ENCODE results near the gene MYCBP2. TPM values are rescaled to one million over a fixed set of nuclear protein-coding genes. Genes with fewer than 3 reads are reported as not detected.

Gene MYCBP2
- polyA plus RNA-seq, 1 of the 3 experiments (the other 2 are of a cell fraction), result 18.5 TPM

DNA sequence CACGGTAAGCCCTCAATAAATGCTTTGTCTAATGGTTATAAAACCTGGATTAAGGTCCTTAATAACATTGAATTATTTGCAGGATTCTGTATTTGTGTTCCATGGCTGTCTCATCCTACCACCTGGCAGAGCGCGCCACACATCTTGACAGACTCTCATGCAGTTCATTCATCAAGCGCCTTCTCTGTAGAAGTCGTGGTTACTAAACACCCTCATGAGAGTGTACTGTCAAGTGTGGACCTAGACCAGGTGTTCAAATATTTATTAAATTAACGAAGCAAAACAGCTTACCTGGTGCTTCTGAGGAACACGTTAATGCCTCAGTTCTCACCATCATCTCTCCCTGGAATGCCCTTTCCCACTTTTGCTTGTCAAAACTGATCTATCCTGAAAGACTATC, 286.8 kb downstream of the MYCBP2 start (continued):
- TF ChIP-seq, protein P1, sequence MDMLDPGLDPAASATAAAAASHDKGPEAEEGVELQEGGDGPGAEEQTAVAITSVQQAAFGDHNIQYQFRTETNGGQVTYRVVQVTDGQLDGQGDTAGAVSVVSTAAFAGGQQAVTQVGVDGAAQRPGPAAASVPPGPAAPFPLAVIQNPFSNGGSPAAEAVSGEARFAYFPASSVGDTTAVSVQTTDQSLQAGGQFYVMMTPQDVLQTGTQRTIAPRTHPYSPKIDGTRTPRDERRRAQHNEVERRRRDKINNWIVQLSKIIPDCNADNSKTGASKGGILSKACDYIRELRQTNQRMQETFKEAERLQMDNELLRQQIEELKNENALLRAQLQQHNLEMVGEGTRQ (IDR thresholded peaks at IDR 0.05; ENCODE audit: borderline replicate concordance, low read depth, low read length), result no peak
- TF ChIP-seq EZH2phosphoT487 (IDR thresholded peaks at IDR 0.05; ENCODE audit: borderline replicate concordance, low read depth) (no peak), SMC3 (IDR thresholded peaks at IDR 0.05; ENCODE audit: low read depth, low read length) (no peak)

DNA sequence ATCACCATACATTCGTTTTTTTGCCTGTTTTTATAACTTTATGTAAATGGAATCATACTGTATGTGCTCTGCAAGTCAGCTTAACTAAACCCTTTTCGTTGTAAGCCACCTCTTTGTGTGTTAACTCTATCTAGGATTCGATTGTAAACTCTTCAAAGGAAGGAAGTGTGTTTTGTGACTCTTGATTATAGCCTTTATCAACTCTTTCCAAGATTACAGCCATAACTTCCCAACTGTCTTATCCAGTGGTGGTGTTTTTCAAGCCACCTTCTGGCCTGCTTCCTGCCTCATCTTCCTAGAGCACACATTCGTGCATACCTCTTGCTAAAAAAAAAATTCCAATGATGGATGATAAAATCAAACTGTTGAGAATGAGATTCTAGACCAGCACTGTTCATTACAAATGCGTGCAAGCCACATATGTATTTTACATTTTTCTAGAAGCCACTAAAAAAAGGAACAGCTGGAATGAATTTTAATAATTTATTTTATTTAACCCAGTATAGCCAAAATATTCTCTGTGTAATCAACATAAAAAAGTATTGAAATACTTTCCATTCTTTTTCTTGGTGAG, 287.9 kb downstream of the MYCBP2 start:
- no peak overlapping the region for H3K4me3 ChIP-seq (ENCODE audit: low read depth in 2 of 2, low read length in 1 of 2)
- H3K4me1 ChIP-seq (ENCODE audit: control insufficient read depth in 1 of 2, insufficient read depth in 2 of 2, low read depth in 1 of 2, low read length in 1 of 2), result no peaks in the 10 kb centered on the region
- no peaks in the 10 kb centered on the region for H4K20me1 ChIP-seq (ENCODE audit: insufficient read depth)
- H3K27ac ChIP-seq (ENCODE audit: low read depth in 2 of 2, low read length in 1 of 2), result no peak overlapping the region
- H3K27me3 ChIP-seq (ENCODE audit: insufficient read depth), result no peaks in the 10 kb centered on the region
- no peak overlapping the region for H3K4me2 ChIP-seq
- H2AFZ ChIP-seq (ENCODE audit: low read depth), result no peak overlapping the region
- CTCF ChIA-PET, result no interaction called here
- H3K9me3 ChIP-seq, result no peaks in the 10 kb centered on the region
- peaks cover 0 to 2% of the 10 kb centered on the region in 2 experiments for H3K36me3 ChIP-seq (replicated peaks in 1 of 2; ENCODE audit: control insufficient read depth in 1 of 2, insufficient read depth in 2 of 2, low read length in 1 of 2)
- TF ChIP-seq EZH2phosphoT487 (IDR thresholded peaks at IDR 0.05; ENCODE audit: borderline replicate concordance, low read depth), result no peak
- TF ChIP-seq, protein P2, sequence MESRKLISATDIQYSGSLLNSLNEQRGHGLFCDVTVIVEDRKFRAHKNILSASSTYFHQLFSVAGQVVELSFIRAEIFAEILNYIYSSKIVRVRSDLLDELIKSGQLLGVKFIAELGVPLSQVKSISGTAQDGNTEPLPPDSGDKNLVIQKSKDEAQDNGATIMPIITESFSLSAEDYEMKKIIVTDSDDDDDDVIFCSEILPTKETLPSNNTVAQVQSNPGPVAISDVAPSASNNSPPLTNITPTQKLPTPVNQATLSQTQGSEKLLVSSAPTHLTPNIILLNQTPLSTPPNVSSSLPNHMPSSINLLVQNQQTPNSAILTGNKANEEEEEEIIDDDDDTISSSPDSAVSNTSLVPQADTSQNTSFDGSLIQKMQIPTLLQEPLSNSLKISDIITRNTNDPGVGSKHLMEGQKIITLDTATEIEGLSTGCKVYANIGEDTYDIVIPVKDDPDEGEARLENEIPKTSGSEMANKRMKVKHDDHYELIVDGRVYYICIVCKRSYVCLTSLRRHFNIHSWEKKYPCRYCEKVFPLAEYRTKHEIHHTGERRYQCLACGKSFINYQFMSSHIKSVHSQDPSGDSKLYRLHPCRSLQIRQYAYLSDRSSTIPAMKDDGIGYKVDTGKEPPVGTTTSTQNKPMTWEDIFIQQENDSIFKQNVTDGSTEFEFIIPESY (IDR thresholded peaks at IDR 0.05; ENCODE audit: borderline replicate concordance, low read depth), result no peak
- no peak for TF ChIP-seq NFIC (IDR thresholded peaks at IDR 0.05; ENCODE audit: borderline replicate concordance)
- TF ChIP-seq, protein P3, sequence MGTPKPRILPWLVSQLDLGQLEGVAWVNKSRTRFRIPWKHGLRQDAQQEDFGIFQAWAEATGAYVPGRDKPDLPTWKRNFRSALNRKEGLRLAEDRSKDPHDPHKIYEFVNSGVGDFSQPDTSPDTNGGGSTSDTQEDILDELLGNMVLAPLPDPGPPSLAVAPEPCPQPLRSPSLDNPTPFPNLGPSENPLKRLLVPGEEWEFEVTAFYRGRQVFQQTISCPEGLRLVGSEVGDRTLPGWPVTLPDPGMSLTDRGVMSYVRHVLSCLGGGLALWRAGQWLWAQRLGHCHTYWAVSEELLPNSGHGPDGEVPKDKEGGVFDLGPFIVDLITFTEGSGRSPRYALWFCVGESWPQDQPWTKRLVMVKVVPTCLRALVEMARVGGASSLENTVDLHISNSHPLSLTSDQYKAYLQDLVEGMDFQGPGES (IDR thresholded peaks at IDR 0.05; ENCODE audit: low read depth, low read length), result no peak
- TF ChIP-seq CHD2 (IDR thresholded peaks at IDR 0.05; ENCODE audit: low read length, partially characterized antibody), result no peak
- TF ChIP-seq, protein P4, sequence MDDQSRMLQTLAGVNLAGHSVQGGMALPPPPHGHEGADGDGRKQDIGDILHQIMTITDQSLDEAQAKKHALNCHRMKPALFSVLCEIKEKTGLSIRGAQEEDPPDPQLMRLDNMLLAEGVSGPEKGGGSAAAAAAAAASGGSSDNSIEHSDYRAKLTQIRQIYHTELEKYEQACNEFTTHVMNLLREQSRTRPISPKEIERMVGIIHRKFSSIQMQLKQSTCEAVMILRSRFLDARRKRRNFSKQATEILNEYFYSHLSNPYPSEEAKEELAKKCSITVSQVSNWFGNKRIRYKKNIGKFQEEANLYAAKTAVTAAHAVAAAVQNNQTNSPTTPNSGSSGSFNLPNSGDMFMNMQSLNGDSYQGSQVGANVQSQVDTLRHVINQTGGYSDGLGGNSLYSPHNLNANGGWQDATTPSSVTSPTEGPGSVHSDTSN (IDR thresholded peaks at IDR 0.05), result no peak
- TF ChIP-seq, protein P5, sequence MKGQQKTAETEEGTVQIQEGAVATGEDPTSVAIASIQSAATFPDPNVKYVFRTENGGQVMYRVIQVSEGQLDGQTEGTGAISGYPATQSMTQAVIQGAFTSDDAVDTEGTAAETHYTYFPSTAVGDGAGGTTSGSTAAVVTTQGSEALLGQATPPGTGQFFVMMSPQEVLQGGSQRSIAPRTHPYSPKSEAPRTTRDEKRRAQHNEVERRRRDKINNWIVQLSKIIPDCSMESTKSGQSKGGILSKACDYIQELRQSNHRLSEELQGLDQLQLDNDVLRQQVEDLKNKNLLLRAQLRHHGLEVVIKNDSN (IDR thresholded peaks at IDR 0.05; ENCODE audit: borderline replicate concordance, low read depth), result no peak
- TF ChIP-seq TEAD4 (IDR thresholded peaks at IDR 0.05; ENCODE audit: borderline replicate concordance, insufficient read depth), result no peak
- TF ChIP-seq, protein P6, sequence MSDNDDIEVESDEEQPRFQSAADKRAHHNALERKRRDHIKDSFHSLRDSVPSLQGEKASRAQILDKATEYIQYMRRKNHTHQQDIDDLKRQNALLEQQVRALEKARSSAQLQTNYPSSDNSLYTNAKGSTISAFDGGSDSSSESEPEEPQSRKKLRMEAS (IDR thresholded peaks at IDR 0.05; ENCODE audit: low read depth), result no peak
- TF ChIP-seq SMC3 (IDR thresholded peaks at IDR 0.05; ENCODE audit: low read depth, low read length), result no peak
- no peak for TF ChIP-seq NRF1 (IDR thresholded peaks at IDR 0.05; ENCODE audit: low read depth, low read length)
- no peak for TF ChIP-seq GABPA (IDR thresholded peaks at IDR 0.05; ENCODE audit: low read depth)
- no peak for TF ChIP-seq RXRA (IDR thresholded peaks at IDR 0.05; ENCODE audit: borderline replicate concordance, low read depth)
- TF ChIP-seq YY1 (IDR thresholded peaks at IDR 0.05; ENCODE audit: low read depth), result no peak
- H3K9me2 ChIP-seq, result no peaks in the 10 kb centered on the region
- no peak for DNase-seq
- no peaks in the 10 kb centered on the region for H3F3A ChIP-seq (replicated peaks; ENCODE audit: insufficient read depth)
- H3K79me2 ChIP-seq (ENCODE audit: insufficient read depth), result no peaks in the 10 kb centered on the region
- POLR2A ChIA-PET, result no interaction called here
- 63% methylated on average over 5 of the region's 5 CpGs for WGBS (ENCODE audit: low lambda C conversion rate)
- no peak overlapping the region for H3K9ac ChIP-seq
